ENCODE data around the gene VPS51. TPM values are rescaled to one million over a fixed set of nuclear protein-coding genes. Genes with fewer than 3 reads are reported as not detected.
A peak's percentile ranks its signal among the peaks of the same experiment; 100 is the strongest.

VPS51 gene
- total and polyA plus RNA-seq, 2 of the 13 experiments (the other 11 are each of a cell fraction or from before 2014, with no cell fraction given): 76.3 to 90.6 TPM

- TF ChIP-seq ZNF484 (CRISPR knock-in tag; IDR thresholded peaks at IDR 0.05; ENCODE audit: borderline replicate concordance, low read depth) (no peak), PPARG (CRISPR knock-in tag; conservative IDR thresholded peaks at IDR 0.05) (no peak), SNAPC2 (CRISPR knock-in tag; IDR thresholded peaks at IDR 0.05) (no peak), ZNF841 (CRISPR knock-in tag; IDR thresholded peaks at IDR 0.05; ENCODE audit: borderline replicate concordance) (no peak), ATF3 (CRISPR knock-in tag; IDR thresholded peaks at IDR 0.05) (no peak), SOX13 (IDR thresholded peaks at IDR 0.05) (no peak), SOX13 (CRISPR knock-in tag; conservative IDR thresholded peaks at IDR 0.05 in 1 of 2, IDR thresholded peaks at IDR 0.05 in 1 of 2) (0 out of 4 replicates have a peak, but pooled peaks of 1 of the 2 experiments have one; percentile 20), ZNF282 (IDR thresholded peaks at IDR 0.05; ENCODE audit: partially characterized antibody) (no peak), REXO4 (CRISPR knock-in tag; IDR thresholded peaks at IDR 0.05; ENCODE audit: borderline replicate concordance) (no peak), DRAP1 (CRISPR knock-in tag; IDR thresholded peaks at IDR 0.05) (peak; percentile 99), RBFOX2 (IDR thresholded peaks at IDR 0.05; ENCODE audit: low read depth, low read length) (peak; percentile 97), HOXA3 (CRISPR knock-in tag; IDR thresholded peaks at IDR 0.05) (peak; percentile 99), SP4 (CRISPR knock-in tag; IDR thresholded peaks at IDR 0.05) (peak; percentile 93), HNF4G (IDR thresholded peaks at IDR 0.05; ENCODE audit: borderline replicate concordance, low read depth, low read length) (no peak), HNF4G (CRISPR knock-in tag; IDR thresholded peaks at IDR 0.05; ENCODE audit: borderline replicate concordance, low read depth) (peak; percentile 54; the same call in 1 of the 2 replicates), NFE2L1 (CRISPR knock-in tag; IDR thresholded peaks at IDR 0.05; ENCODE audit: borderline replicate concordance) (no peak; the same call in 1 of the 2 replicates), BORCS8-MEF2B (CRISPR knock-in tag; IDR thresholded peaks at IDR 0.05) (peak; percentile 14; the same call in 1 of the 2 replicates), NCOA2 (CRISPR knock-in tag; IDR thresholded peaks at IDR 0.05) (peak; percentile 30; the same call in 1 of the 2 replicates), AHR (CRISPR knock-in tag; IDR thresholded peaks at IDR 0.05) (no peak), RBAK (CRISPR knock-in tag; IDR thresholded peaks at IDR 0.05) (no peak)
- TF ChIP-seq, protein P1, sequence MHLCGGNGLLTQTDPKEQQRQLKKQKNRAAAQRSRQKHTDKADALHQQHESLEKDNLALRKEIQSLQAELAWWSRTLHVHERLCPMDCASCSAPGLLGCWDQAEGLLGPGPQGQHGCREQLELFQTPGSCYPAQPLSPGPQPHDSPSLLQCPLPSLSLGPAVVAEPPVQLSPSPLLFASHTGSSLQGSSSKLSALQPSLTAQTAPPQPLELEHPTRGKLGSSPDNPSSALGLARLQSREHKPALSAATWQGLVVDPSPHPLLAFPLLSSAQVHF (CRISPR knock-in tag; IDR thresholded peaks at IDR 0.05): no peak
- TF ChIP-seq, protein P2, sequence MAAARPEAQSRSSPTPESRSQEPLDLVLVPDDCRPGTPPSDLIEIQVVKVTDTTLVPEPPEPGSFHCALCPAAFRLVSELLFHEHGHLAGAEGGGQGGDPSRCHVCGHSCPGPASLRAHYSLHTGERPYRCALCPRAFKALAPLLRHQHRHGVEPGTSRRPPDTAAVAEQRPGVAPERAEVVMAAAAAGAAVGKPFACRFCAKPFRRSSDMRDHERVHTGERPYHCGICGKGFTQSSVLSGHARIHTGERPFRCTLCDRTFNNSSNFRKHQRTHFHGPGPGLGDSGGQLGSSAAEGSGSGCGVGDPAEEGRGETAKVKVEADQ (CRISPR knock-in tag; IDR thresholded peaks at IDR 0.05; ENCODE audit: borderline replicate concordance): peak; percentile 69
Observed at GRCh38 chr11:65121865-65122696, 26.1 kb downstream of the VPS51 start, which contains the start of the genes FAU and MRPL49 (continued).
